ENCODE measurements around the gene PRSS1. TPM values are rescaled to one million over a fixed set of nuclear protein-coding genes. Genes with fewer than 3 reads are reported as not detected.

PRSS1 gene
- total and polyA plus RNA-seq, 2 of the 8 experiments (the other 6 are each of a cell fraction or from before 2014, with no cell fraction given): 0.09 TPM; not detected in 1

- Histone ChIP-seq H2BK120ac (replicated peaks; ENCODE audit: low read depth, low read length) (no peak overlapping the region), H2AK5ac (ENCODE audit: low read depth, low read length) (no peak overlapping the region), H3K79me1 (ENCODE audit: low read depth, low read length) (no peaks in the 10 kb centered on the region), H3K79me2 (ENCODE audit: control insufficient read depth in 1 of 2, insufficient read depth in 2 of 2, low read length in 2 of 2) (no peaks in the 10 kb centered on the region), H3K23me2 (ENCODE audit: low read depth, low read length) (no peaks in the 10 kb centered on the region), H3K18ac (ENCODE audit: extremely low read depth, low read length) (no peak overlapping the region), H3K56ac (replicated peaks; ENCODE audit: insufficient read length, low read depth, low read length) (no peak overlapping the region), H2AFZ (ENCODE audit: low read length) (no peak overlapping the region), H3K9ac (replicated peaks in 1 of 4; ENCODE audit: extremely low read depth in 1 of 4, low read depth in 3 of 4, low read length in 3 of 4) (no peak overlapping the region), H2BK15ac (ENCODE audit: low read length) (no peak overlapping the region), H2BK12ac (ENCODE audit: low read depth, low read length) (no peak overlapping the region), H3K36me3 (ENCODE audit: control insufficient read depth in 2 of 4, insufficient read depth in 4 of 4, low read length in 3 of 4) (no peaks in the 10 kb centered on the region), H3K23ac (ENCODE audit: insufficient read length) (no peak overlapping the region), H4K91ac (replicated peaks; ENCODE audit: insufficient read length, low read length) (no peak overlapping the region), H3K27me3 (replicated peaks in 1 of 4; ENCODE audit: control insufficient read depth in 3 of 4, extremely low read depth in 1 of 4, insufficient read depth in 3 of 4, low read length in 3 of 4) (no peaks in the 10 kb centered on the region), H4K20me1 (replicated peaks in 1 of 2; ENCODE audit: control insufficient read depth in 1 of 2, insufficient read depth in 2 of 2, low read length in 2 of 2) (no peaks in the 10 kb centered on the region), H3K14ac (ENCODE audit: insufficient read length) (no peak overlapping the region), H3K27ac (ENCODE audit: low read depth, low read length) (no peak overlapping the region), H3K4ac (replicated peaks; ENCODE audit: insufficient read length, low read depth, low read length) (no peak overlapping the region), H2BK5ac (ENCODE audit: low read depth, low read length) (no peak overlapping the region), H3K4me2 (ENCODE audit: insufficient read depth in 1 of 2, low read depth in 2 of 2, low read length in 2 of 2) (no peak overlapping the region), H3K4me1 (replicated peaks in 1 of 4; ENCODE audit: control insufficient read depth in 3 of 4, insufficient read depth in 4 of 4, low read length in 3 of 4) (no peaks in the 10 kb centered on the region), H3K9me3 (ENCODE audit: insufficient read depth in 2 of 2, low read depth in 1 of 2, low read length in 1 of 2) (no peaks in the 10 kb centered on the region), H2BK20ac (ENCODE audit: low read length) (no peak overlapping the region), H4K5ac (ENCODE audit: insufficient read length, low read depth, low read length) (no peak overlapping the region), H3K4me3 (ENCODE audit: extremely low read depth in 1 of 4, insufficient read depth in 2 of 4, low read depth in 3 of 4, low read length in 4 of 4) (no peak overlapping the region), H4K8ac (ENCODE audit: extremely low read depth, insufficient read depth, low read length) (no peak overlapping the region)
- no peak for DNase-seq (ENCODE audit: low read depth in 1 of 2, low spot score in 2 of 2)
- 93% methylated on average over 5 of the region's 6 CpGs; no CpG with 5 or more reads in 1 of the 2 experiments for WGBS, 2 experiments (ENCODE audit: extremely low coverage in 1 of 2, insufficient coverage in 1 of 2, insufficient read length in 1 of 2, insufficient replicate concordance in 2 of 2, low coverage in 1 of 2, low lambda C conversion rate in 2 of 2, missing lambda C conversion rate in 1 of 2)
- ChIA-PET POLR2A (ENCODE audit: partially characterized antibody) (no interaction called here), CTCF (ENCODE audit: partially characterized antibody) (interaction anchor here (1.3 to 8.8 kb wide), 7 partner anchors 9 to 149 kb away, joined by 3 to 84 read pairs (median 4); no protein-coding TSS in a partner anchor)
- FAIRE-seq: no peak
- TF ChIP-seq TAF1 (IDR thresholded peaks at IDR 0.05; ENCODE audit: low read depth, low read length) (no peak), POLR2A (IDR thresholded peaks at IDR 0.05; ENCODE audit: control extremely low read depth in 1 of 2, low read depth in 2 of 2, low read length in 2 of 2) (no peak), TAF7 (optimal IDR thresholded peaks at IDR 0.05; ENCODE audit: borderline replicate concordance, low read depth, low read length) (no peak), SIRT6 (IDR thresholded peaks at IDR 0.05; ENCODE audit: low read length) (no peak), RFX5 (IDR thresholded peaks at IDR 0.05; ENCODE audit: borderline replicate concordance, low read depth, low read length) (no peak), CEBPB (IDR thresholded peaks at IDR 0.05; ENCODE audit: low read depth, low read length) (no peak), EGR1 (IDR thresholded peaks at IDR 0.05; ENCODE audit: borderline replicate concordance, low read depth, low read length) (no peak), BACH1 (IDR thresholded peaks at IDR 0.05; ENCODE audit: low read length) (no peak), GABPA (IDR thresholded peaks at IDR 0.05; ENCODE audit: borderline replicate concordance, insufficient read depth, low read length) (no peak), ATF3 (IDR thresholded peaks at IDR 0.05; ENCODE audit: insufficient read depth, low read depth, low read length) (no peak), CBX8 (IDR thresholded peaks at IDR 0.05; ENCODE audit: borderline replicate concordance, low read depth, low read length) (no peak), CTBP2 (IDR thresholded peaks at IDR 0.05; ENCODE audit: borderline replicate concordance, insufficient read depth, insufficient read length, low read length) (no peak), SUZ12 (IDR thresholded peaks at IDR 0.05; ENCODE audit: low read length) (no peak), CREB1 (IDR thresholded peaks at IDR 0.05) (no peak), EZH2 (IDR thresholded peaks at IDR 0.05; ENCODE audit: low read depth, low read length, severe bottlenecking) (no peak), HDAC6 (IDR thresholded peaks at IDR 0.05; ENCODE audit: low read depth, low read length) (no peak)
Measured at GRCh38 chr7:142717453-142717852, 31.8 kb upstream of the PRSS1 start.

Data from H1 (cell line).